ENCODE measurements around the gene DSG3.

DSG3 gene

GRCh38 chr18:31484461-31484860 lies 36.9 kb downstream of the DSG3 start:
- no peak overlapping the region for H3K4me2 ChIP-seq (ENCODE audit: low read depth, low read length, poor library complexity, severe bottlenecking)
- H4K20me1 ChIP-seq (ENCODE audit: insufficient read depth, low read length, poor library complexity, severe bottlenecking), result no peaks in the 10 kb centered on the region
- H3K4me1 ChIP-seq (ENCODE audit: insufficient read depth, low read length, poor library complexity, severe bottlenecking), result no peaks in the 10 kb centered on the region
- no peaks in the 10 kb centered on the region for H3K27me3 ChIP-seq (ENCODE audit: insufficient read depth, low read length, poor library complexity, severe bottlenecking)
- no peak overlapping the region for H3K4me3 ChIP-seq (ENCODE audit: low read length, poor library complexity, severe bottlenecking)
- no peaks in the 10 kb centered on the region for H3K9me3 ChIP-seq (ENCODE audit: insufficient read depth, low read depth, low read length)
- H3K9me2 ChIP-seq (replicated peaks; ENCODE audit: low read depth, low read length), result no peaks in the 10 kb centered on the region
- TF ChIP-seq CTCF (conservative IDR thresholded peaks at IDR 0.05; ENCODE audit: low read length) (no peak), EZH2phosphoT487 (IDR thresholded peaks at IDR 0.05; ENCODE audit: borderline replicate concordance) (no peak)
- H3K79me2 ChIP-seq (ENCODE audit: insufficient read depth, low read length), result no peaks in the 10 kb centered on the region
- H3F3A ChIP-seq (ENCODE audit: low read depth), result no peaks in the 10 kb centered on the region
- no peak overlapping the region for H2AFZ ChIP-seq (ENCODE audit: low read length)
- H3K36me3 ChIP-seq (ENCODE audit: insufficient read depth, low read length), result no peaks in the 10 kb centered on the region
- no peak overlapping the region for H3K9ac ChIP-seq (ENCODE audit: low read depth, low read length, poor library complexity, severe bottlenecking)

- H3K27me3 ChIP-seq (ENCODE audit: insufficient read depth, low read length, poor library complexity, severe bottlenecking), result no peaks in the 10 kb centered on the region
- H3K36me3 ChIP-seq (ENCODE audit: insufficient read depth, low read length), result no peaks in the 10 kb centered on the region
- no peaks in the 10 kb centered on the region for H3K79me2 ChIP-seq (ENCODE audit: insufficient read depth, low read length)
- H2AFZ ChIP-seq (ENCODE audit: low read length), result no peak overlapping the region
- H3K4me1 ChIP-seq (ENCODE audit: insufficient read depth, low read length, poor library complexity, severe bottlenecking), result no peaks in the 10 kb centered on the region
- no peak overlapping the region for H3K4me3 ChIP-seq (ENCODE audit: low read length, poor library complexity, severe bottlenecking)
- H3K4me2 ChIP-seq (ENCODE audit: low read depth, low read length, poor library complexity, severe bottlenecking), result no peak overlapping the region
- no peaks in the 10 kb centered on the region for H3K9me3 ChIP-seq (ENCODE audit: insufficient read depth, low read depth, low read length)
- TF ChIP-seq EZH2phosphoT487 (IDR thresholded peaks at IDR 0.05; ENCODE audit: borderline replicate concordance) (no peak), CTCF (conservative IDR thresholded peaks at IDR 0.05; ENCODE audit: low read length) (no peak)
- H4K20me1 ChIP-seq (ENCODE audit: insufficient read depth, low read length, poor library complexity, severe bottlenecking), result no peaks in the 10 kb centered on the region
- H3K9me2 ChIP-seq (replicated peaks; ENCODE audit: low read depth, low read length), result no peaks in the 10 kb centered on the region
- no peaks in the 10 kb centered on the region for H3F3A ChIP-seq (ENCODE audit: low read depth)
- no peak overlapping the region for H3K9ac ChIP-seq (ENCODE audit: low read depth, low read length, poor library complexity, severe bottlenecking)
Measured at GRCh38 chr18:31486165-31486564, 38.6 kb downstream of the DSG3 start.

- Histone ChIP-seq H3F3A (ENCODE audit: low read depth) (no peaks in the 10 kb centered on the region), H3K4me2 (ENCODE audit: low read depth, low read length, poor library complexity, severe bottlenecking) (no peak overlapping the region), H3K9ac (ENCODE audit: low read depth, low read length, poor library complexity, severe bottlenecking) (no peak overlapping the region), H3K27me3 (ENCODE audit: insufficient read depth, low read length, poor library complexity, severe bottlenecking) (no peaks in the 10 kb centered on the region), H3K9me2 (replicated peaks; ENCODE audit: low read depth, low read length) (no peaks in the 10 kb centered on the region), H3K36me3 (ENCODE audit: insufficient read depth, low read length) (no peaks in the 10 kb centered on the region), H4K20me1 (ENCODE audit: insufficient read depth, low read length, poor library complexity, severe bottlenecking) (no peaks in the 10 kb centered on the region), H3K4me3 (ENCODE audit: low read length, poor library complexity, severe bottlenecking) (no peak overlapping the region), H2AFZ (ENCODE audit: low read length) (no peak overlapping the region), H3K79me2 (ENCODE audit: insufficient read depth, low read length) (no peaks in the 10 kb centered on the region), H3K4me1 (ENCODE audit: insufficient read depth, low read length, poor library complexity, severe bottlenecking) (no peaks in the 10 kb centered on the region), H3K9me3 (ENCODE audit: insufficient read depth, low read depth, low read length) (no peaks in the 10 kb centered on the region)
- no peak for TF ChIP-seq CTCF (conservative IDR thresholded peaks at IDR 0.05; ENCODE audit: low read length)
- TF ChIP-seq EZH2phosphoT487 (IDR thresholded peaks at IDR 0.05; ENCODE audit: borderline replicate concordance), result no peak
Measured at GRCh38 chr18:31487246-31488015, 39.9 kb downstream of the DSG3 start.

Data from Loucy (cell line).